Anterior cingulate cortex (tissue), 58 donors: ENCODE data around the gene FAM118A.
"Not testable (repeated sequence)": the region's sequence is repeated elsewhere in the genome, so short reads cannot be mapped to it uniquely, and the experiment has no call there.

ENCODE experiments used
- DNase-seq, 58 donors: peaks; one replicate each; lab custom pipeline; 2025; lab: John Stamatoyannopoulos, UW

Gene FAM118A

DNA sequence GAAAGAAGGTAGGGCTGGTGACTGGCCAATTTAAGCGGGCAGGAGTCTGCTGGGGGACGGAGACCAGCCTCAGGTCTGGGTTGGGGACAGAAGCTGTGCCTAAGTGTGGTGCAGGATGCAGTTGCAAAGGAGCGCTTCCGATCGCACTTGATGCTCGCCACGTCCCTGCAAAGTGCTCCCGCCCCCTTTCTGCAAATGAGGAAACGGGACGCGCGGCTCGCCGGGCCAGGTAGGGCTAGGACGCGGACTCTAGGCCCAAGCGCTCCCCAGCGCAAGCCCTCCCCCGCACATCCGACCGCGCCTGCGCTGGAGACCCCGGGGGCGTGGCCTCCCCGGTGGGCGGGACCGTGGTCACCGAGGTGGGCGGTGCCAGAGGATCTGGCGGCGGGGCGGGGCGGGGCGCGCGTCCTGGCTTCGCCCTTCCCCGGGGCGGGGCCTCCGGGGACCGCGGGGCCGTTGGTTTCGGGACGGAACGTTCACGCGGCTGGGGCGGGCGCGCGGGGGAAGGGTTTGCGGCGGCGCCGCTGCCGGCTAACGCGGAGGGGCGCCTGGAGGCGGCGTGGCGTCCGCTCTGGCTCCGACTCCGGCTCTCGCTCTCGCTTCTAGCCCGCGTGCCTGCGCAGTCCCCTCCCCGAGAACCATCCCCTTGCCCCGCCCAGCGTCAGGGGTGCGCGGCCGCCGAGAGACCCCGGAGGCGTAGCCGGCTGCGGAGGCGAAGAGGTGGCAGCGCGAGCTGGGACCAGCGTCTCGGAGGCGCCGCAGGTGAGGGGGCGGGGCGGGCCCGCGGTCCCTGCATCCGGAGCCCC is at the start of gene FAM118A:
FAM118A (plus strand) TSS at position 513 of the 806 bp plus-strand sequence. CDS start 12,446 bp downstream, outside the sequence.
- DNase-seq = peak; percentile 62 to 98 (median 94)

DNA sequence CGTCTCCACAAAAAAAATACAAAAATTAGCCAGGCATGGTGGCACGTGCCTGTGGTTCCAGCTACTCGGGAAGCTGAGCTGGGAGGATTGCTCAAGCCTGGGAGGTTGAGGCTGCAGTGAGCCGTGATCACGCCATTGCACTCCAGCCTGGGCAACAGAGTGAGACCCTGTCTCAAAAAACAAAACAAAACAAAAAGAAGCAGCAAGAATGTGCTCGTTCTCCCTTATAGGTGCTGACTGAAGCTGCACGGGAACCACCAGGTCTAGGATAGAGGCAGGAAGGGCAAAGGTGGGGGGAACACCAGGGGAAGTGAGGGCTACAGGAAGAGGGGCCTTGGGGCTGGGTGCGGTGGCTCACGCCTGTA is 49.4 kb upstream of the FAM118A start:
- not testable (repeated sequence) for DNase-seq

DNA sequence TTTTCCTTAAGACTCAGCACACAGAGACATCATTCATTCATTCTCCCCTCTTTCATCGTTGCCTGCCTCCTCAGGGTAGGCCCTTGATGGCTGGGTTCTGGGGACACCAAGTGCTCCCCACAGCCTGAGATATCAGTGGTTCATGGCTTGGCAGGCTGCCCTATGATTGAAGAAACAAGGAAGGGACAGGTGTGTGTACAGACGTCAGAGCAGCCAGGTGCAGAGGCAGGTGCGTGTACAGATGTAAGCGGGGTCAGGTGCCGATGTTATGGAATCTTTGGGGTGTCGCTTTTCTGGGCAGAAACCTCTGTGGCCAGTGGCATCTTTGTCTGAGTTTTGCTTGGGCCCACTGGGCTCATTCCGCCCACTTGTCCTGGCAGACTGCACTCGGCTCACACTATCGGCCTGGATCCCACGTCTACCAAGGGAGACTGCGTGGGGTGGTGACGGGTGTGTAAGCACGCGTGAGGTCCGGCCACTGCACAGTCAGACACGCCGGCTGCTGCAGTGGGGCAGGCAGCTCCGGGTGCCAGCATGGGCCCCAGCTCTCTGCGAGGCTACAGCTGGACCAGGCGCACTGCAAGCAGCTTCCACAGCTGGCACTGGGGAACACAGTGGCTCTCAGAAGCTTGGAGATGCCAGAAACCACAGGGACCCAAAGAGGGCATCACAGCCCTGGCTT is 48.2 kb upstream of the FAM118A start:
- no peak for DNase-seq

DNA sequence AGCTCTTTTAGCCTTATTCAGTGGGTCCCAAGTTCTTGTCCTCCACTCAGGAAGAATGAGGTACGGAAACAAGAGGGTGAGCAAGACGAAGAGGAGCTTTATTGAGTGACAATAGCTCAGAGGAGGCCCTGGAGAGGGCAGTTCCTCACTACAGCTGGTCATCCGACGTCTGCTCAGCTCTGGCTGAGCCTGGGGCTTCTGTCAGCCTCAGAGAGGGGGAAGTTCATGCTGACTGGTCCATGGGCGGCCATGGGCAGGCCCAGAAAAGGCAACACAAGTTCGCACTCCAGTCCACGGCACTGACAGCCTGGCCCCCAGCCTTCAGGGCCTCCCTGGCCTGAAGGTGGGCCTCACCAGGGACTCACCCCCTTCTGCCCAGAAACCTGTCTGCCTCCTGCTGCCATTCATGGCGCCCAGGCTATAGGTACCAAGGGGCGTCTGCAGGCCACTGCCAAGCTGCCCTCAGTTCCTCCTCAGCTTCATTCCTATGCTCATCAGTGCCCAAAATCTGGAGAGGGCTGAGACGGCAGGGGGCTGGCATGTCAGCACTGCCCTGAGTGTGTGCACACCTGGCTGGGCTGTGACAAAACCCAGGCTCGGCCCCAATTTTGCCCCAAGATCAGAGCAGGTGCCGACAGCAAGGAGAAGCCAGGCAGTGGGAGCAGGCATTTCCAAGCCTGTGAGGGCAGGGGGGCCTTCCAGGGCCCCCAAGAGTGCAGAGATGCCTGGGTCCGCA is 47.4 kb upstream of the FAM118A start:
- DNase-seq = peak in 1 of 58 donors; percentile 27

DNA sequence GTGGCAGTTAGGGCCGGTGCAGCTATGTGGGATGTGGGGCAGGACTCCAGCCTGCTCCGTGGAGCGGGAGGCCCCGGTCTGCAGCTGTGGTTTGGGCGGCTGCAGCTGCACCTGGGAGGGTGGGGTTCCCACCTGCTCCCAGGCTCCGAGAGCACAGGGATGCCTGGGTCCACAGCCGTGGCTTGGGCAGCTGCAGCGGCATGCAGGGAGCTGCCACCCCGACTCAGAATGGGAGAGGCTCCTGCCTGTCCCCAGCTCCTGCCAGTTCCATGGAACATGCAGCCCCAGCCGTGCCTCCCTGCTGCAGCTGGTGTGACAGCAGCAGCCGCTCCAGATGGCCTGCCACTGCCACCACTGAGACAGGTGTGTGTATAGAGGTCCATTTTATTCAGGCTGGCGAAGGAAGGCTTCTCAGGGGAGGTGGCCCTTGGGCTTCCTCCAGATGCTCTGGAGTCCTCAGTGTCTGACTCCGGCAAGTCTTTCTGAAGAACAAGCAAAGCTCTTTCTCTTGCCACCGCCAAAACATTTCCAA is 46.7 kb upstream of the FAM118A start:
- DNase-seq = no peak

DNA sequence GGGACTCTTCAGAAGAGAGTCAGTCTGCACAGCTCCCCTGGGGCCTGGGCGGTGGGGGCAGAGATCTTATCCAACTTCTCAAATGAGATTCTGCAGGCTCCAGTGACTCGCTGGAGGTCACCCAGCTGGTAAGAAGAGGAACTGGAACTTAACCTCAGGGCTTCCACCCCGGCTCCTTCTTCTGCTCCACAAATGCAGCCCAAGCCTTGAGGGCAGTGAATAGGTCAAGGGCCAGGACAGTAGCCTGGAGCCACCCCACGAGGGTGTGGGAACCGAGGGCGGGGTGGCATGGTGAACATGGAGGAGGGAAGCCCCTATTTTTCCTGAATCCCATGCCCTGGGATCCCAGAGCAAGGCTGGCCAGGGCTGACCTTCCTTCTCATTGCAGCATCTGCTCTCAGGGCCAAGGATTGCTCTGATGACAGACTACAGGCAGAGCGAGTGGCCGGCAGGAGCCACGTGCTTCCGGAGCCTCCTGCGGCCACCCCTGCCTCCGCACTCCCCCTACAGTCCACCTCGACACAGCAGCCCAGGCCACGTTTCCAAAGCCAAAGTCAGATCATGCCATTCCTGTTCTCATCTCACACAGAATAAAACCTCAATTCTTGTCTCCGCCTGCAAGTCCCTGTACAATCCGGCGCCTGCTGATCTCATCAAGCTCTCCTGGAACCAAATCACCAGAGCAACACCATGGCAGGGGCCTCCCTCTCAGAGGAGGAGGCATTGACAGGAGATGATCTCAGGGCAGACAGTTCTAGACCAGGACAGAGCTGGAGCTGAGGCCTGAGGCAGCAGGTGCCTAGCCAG is 46.1 kb upstream of the FAM118A start:
- DNase-seq = peak in 44 of 58 donors; percentile 15 to 75 (median 50)

DNA sequence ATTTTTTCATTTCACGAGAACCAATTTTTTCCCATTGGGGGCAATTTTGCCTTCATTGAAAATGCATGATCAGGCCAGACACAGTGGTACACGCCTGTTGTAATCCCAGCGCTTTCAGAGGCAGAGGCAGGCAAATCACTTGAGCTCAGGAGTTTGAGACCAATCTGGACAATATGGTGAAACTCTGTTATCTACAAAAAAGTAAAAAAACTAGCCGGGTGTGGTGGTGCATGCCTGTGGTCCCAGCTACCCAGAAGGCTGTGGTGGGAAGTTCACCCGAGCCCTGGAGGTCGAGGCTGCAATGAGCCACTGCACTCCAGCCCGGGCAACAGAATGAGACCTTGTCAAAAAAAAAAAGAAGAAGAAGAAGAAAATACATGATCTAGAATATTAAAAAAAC is 44.2 kb upstream of the FAM118A start:
- DNase-seq = no peak

DNA sequence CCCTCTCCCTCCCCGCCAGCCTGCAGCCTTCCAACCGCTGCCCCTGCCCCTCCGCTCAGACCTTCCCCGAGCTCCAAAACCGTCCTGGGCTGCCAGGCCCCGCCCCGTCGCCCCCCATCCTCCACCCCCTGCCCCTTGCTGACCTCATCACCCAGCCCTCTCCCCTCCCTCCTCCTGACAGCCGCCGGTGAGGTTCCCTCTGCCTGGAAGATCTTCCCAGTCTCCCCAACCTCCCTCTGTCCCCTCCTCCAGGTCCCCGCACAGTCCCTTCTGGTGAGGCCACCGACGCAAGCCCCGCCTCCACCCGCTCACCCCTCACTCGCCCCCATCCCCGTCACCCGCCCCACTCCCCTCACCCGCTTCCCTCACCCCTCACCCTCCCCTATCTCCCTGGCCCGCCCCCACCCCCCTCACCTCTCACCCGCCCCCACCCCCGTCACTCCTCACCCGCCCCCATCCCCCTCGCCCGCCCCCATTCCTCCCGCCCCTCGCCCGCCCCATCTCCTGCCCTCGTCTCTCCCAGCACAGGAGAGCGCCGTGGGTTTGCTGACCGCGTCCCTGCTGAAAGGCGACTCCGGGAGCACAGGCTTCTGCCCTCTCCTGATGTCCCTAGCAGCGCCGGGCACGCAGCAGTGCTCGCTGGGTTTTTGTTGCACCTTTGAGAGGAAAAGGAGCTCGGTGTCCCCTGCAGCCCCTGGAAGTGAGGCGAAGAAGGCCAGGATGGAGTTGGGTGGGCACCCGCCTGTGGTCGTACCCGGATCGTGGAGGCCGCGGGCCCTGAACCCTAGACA is 41.4 kb upstream of the FAM118A start:
- DNase-seq = peak in 15 of 58 donors; percentile 24 to 58 (median 37)

DNA sequence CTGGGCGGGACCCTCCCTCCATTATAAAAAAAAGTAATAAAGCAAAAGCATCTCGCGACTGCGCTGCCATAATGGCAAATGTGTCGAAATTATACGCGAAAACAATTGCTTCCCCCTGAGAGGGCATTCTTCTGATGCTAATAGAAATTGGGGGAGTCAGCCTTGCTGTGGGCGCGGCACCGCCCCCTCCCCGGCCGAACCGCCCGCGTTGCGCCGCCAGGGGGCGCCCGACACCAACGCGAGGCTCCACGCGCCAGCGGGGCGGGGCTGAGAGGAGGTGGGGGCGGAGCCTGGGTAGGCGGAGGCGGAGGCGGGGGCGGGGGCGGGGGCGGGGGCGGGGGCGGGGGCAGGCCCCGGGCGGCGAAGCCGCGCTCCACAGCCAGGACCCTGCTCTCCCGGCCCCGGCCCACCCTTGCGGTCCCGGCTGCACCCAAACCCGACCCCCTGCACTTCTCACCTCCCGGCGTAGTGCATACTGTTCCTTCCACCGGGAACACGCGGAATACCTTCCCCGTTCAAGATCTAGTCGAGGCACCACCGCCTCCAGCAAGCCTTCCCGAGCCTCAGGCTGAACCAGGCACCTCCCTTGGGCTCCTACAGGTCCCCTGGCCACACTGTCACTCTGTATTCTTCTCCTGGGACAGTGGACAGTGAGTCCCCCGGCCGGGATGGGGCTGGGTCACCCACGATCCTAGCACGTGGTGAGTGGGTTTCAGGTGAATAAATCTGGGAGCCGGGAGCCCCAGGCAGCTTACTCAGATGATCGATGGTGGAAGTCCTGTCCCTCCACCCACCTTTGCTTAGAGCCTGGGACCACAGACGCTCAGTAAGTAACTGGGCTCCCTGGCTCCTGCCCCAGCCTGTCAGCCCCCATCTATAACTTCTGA is 40.5 kb upstream of the FAM118A start:
- peak in 53 of 58 donors; percentile 15 to 85 (median 68) for DNase-seq

DNA sequence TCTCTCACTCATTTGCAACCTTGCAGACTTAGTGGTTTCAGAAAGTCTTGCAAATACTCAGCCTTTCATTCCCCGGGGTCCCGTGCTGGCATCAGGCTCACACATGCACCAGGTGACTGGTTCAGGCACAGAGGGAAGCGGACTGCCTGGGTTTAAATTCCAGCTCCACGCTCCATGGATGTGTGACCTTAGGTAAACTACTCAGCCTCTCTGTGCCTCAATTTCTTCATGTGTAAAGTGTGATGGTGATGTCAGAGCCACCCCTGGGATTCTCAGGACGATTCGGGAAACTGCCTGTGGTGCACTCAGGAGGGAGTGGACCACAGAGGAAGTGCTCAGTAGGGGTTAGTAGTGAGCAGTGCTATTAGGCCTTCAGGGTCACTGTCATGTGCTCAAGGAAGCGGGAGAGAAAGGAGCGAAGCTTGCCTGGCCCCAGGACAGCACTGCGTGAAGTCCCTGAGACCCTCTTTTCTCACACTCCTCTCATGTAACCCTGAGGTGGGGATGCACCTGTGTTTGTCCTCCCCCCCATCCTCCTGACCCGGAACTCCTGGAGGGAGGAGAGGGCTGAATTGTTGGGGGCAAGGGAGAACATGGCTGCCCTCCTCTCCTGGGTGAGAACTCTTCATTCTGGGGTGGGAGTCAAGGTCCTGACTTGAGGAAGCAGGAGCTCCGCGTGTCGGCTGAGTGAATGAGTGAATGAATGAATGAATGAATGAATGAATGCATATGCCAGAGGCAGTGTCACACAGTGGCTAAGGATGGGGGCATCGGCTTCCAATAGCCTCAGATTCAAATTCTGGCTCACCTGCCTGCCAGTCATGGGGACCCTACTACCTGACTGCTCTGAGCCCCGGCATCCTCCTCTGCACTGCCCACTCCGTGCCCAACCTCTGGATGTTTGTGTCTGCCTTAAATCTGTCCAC is 39.4 kb upstream of the FAM118A start:
- DNase-seq = no peak

DNA sequence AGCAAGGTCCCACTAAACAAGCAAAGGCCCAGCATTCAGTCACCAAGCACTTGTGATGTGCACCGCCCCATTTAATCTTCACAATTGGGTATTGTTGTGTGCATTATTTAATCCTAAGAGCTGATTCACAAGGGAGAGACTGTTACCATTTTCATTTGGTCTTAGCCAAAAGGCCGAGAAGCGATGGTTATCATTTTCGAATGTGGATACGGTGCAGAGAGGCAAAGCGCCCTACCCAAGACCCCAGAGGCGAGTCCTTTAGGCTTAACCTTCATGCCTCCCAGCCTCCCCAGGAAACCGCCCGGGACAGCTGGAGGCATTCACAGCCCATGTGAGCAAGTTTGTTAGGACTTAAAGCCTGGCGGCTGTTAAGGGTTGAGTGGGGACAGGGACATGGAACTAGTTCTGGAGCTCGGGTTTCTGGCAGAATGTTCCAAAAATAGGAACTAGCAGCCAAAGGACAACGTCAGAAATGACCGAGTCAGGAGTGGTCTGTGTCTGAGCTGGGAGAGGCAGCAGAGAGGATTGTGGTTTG is 38.0 kb upstream of the FAM118A start:
- peak in 19 of 58 donors; percentile 16 to 76 (median 33) for DNase-seq

DNA sequence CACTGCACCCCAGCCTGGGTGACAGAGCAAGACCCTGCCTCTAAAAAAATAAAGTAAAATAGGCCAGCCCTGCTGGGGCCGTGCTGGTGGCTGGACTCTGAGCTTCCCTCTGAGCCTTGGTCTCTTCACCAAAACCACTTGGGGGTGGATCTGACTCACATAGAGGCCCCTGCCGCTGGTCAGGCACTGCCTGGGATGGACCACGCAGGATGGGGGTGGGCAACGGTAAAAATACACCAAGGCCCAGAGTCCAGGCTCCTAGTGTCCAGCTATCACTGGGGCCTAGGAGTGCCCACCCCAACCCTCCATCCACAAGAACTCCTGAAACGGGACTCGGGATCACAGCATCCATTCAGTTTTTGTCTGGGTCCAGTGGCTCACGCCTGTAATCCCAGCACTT is 37.2 kb upstream of the FAM118A start:
- DNase-seq = no peak

DNA sequence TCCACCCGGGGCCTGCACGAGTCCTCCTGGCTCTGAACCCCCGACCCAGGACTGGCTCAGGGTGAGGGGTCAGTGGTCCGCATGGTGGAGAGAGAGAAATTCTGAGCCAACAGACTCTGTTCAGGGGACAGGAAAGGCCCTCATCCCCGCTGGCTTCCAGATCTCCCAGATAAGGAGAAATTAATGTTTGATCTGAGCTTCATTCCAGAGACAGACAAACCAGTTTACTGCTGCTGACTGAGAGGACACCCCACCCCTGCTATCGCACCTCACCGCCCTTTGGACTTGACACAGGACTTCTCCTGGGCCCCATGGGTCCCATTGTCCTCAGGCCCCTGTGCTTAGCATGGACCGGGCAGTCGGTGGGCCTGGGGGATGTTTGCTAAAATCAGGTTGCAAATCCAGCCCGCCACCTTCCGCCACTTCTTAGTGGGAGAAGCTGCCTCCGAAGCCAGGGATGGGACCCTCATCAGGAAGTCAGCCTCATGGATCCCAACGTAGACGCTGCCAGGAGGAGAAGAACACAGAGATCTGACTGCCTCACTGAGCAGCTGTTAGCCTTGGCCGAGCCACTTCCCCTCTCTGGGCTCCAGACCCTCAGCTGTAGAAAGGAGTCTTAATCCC is 36.2 kb upstream of the FAM118A start:
- no peak for DNase-seq

DNA sequence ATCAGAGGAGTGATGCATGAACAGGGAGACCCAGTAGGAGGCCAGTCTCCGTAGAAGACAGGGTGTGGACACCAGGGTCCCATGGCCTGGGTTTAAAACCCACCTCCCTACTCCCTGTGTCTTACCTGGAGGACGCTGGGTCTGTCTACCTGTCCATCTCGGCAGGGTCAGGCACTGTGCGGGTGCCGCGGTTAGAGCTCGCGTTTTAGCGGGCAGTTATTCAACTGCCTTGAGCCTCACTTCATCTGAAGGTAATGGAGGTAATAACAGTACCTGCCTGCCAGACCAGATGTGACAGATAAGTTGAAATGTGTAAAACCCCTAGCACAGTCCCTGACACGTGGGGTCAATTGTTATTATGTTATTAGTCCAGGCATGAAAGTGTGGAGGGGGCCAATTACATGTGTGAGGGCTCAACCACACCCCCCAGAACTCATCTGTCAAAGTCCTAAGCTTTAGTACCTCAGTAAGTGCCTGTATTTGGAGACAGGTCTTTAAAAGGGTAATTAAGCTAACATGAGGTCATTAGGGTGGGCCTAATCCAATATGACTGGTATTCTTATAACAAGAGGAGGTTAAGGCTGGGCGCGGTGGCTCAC is 33.1 kb upstream of the FAM118A start:
- no peak for DNase-seq

DNA sequence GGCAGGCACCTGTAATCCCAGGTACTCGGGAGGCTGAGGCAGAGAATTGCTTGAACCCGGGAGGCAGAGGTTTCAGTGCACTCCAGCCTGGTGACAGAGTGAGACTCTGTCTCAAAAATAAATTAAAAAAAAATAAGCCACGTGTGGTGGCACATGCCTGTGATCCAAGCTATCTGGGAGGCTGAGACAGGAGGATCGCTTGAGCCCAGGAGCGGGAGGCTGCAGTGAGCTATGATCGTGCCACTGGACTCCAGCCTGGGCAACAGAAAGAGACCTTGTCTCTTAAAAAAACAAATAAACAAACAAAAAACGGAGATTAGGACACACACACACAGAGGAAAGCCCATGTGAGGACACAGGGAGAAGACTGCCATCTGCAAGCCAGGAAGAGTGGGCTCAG is 32.0 kb upstream of the FAM118A start:
- DNase-seq = not testable (repeated sequence)

DNA sequence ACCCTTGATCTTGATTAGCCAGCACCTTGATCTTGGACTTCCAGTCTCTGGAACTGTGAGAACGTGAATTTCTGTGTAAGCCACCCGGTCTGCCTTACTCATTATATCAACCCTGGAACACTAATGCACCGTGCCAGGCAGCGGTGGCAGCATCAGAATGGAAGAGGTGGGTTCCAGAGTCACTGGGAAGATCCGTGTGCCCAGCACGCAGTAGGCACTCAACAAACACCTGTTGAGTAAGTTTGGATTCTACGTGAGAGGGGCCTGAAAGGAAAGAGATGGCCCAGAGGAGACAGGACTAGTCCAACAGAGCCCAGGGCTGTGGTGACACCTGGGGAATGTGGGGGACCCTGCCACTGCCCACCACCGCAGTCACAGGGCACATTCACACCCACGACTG is 31.6 kb upstream of the FAM118A start:
- no peak for DNase-seq
